GM10266 (cell line): Measurements from ENCODE around the gene FAM228A.

Source experiments
- DNase-seq: peaks from one replicate; pipeline ENCODE4 v3.0.0; 2012; ENCODE audit errors: extremely low spot score
- TF ChIP-seq, protein P1 (sequence below): IDR thresholded peaks from 2 replicates; pipeline ENCODE4 v1.5.1; 2012; ENCODE audit warnings: mild to moderate bottlenecking, low read depth; ENCODE audit not compliant: control insufficient read depth, insufficient read depth; ENCODE audit errors: missing control alignments

Gene FAM228A

DNA sequence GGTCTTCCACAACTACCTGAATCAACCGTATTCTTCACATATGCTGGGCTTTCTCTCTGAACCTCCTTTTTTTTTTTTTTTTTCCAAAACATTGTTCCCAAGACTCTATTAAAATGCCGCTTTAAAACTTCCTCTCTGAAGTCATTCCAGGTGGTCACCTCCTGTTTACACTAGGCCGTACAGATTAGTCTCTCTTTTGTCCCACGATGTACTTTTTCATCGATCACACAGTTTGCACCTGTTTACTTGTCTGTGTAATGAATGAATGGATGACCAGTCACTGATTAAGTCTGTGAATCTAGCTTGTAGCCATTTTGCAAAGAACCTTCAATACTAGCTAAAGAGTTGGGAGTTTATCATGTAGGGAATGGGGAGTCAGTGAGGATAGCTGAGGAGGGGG, 16.7 kb upstream of the FAM228A start:
- TF ChIP-seq, protein P1, sequence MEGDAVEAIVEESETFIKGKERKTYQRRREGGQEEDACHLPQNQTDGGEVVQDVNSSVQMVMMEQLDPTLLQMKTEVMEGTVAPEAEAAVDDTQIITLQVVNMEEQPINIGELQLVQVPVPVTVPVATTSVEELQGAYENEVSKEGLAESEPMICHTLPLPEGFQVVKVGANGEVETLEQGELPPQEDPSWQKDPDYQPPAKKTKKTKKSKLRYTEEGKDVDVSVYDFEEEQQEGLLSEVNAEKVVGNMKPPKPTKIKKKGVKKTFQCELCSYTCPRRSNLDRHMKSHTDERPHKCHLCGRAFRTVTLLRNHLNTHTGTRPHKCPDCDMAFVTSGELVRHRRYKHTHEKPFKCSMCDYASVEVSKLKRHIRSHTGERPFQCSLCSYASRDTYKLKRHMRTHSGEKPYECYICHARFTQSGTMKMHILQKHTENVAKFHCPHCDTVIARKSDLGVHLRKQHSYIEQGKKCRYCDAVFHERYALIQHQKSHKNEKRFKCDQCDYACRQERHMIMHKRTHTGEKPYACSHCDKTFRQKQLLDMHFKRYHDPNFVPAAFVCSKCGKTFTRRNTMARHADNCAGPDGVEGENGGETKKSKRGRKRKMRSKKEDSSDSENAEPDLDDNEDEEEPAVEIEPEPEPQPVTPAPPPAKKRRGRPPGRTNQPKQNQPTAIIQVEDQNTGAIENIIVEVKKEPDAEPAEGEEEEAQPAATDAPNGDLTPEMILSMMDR: no peak
- DNase-seq: no peak

GRCh38 chr2:24159708-24160107, 15.1 kb upstream of the FAM228A start:
- DNase-seq: no peak
- TF ChIP-seq, protein P1: no peak

- TF ChIP-seq, protein P1: no peak
- DNase-seq: no peak
Measured at GRCh38 chr2:24160761-24161160, 14.1 kb upstream of the FAM228A start.

DNA sequence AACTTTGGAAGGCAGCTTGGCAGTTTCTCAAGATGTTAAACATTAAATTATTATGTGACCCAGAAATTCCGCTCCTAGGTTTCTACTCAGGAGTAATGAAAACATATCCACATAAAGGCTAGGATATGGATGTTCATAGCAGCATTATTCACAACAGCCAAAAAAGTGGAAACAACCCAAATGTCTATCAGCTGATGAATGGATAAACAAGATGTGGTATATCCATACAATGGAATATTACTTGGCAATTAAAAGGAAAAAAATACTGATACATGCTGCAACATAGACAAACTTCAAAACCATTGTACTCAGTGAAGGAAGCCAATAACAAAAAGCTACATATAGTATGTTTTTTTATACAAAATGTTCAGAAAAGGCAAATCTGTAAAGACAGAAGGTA, 12.4 kb upstream of the FAM228A start:
- TF ChIP-seq, protein P1: no peak
- no peak for DNase-seq

DNA sequence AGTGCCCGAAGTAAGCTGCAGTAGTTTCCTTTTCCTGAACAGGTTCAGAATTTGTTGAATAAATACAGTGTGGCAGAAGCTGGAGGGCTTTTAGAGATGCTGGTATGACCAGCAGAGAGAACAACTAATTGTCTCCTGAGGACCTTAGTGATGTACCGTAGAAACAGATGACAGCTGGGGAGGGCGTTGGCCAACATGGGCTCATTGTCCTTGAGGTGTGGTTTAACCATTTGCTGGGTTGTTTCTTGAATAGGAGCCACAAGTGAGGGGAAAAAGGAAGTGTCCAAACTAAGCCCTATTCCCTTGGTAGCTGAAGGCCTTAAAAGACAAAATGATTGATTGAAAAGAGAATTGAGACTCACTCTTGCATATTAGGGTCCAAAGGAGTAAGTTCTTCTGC, 11.7 kb upstream of the FAM228A start:
- TF ChIP-seq, protein P1: no peak
- DNase-seq: no peak

DNA sequence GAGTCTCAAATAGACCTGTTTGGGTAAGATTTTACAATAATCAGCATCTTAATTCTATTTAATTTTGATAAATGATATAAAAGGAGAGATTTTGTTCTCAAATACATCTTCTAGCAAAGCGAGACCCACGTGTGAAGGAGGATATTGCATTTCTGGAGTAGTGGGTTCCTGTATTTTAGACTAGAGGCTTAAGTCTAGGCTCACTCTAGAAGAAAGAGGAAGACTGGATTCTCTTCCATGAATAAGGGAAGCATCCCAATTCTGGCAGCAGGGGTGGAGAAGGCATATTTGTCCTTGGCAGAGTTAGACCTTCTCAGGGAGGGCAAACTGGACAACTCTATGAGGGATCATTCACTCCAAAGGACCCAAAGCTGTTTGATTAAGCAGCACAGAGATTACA, 11.3 kb upstream of the FAM228A start:
- TF ChIP-seq, protein P1: no peak
- DNase-seq: no peak

DNA sequence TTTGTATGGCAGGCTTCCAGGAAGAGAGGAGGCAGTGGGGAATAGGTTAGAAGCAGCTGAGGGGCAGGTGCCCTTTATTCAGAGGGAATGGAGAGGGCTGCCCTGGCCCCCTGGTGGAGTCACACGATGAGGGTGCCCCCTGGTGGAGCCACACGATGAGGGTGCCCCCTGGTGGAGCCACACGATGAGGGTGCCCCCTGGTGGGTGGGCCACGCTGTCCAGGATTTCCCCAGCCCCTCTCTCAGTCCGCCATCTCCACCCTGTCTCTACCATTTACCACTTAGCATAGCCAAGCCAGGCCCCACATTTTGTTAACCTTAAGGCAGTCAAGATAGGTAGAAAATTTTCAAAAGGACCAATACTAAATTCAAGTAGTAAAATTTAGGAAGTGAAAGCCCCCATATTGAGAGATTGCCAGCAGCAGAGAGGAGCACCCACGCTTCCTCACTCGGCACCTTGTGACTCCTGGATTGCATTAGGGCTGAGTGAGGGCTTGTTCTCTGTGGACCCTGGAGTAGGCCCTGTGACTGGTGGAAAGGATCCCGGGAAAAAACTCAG, 10.4 kb upstream of the FAM228A start:
- TF ChIP-seq, protein P1: peak; percentile 75
- DNase-seq: peak; percentile 74
